ENCODE measurements around the gene SMIM44.
A peak's percentile ranks its signal among the peaks of the same experiment; 100 is the strongest.
"Not testable (repeated sequence)": the region's sequence is repeated elsewhere in the genome, so short reads cannot be mapped to it uniquely, and the experiment has no call there.

The SMIM44 gene

GRCh38 chr19:3517638-3518037 lies 34.4 kb upstream of the SMIM44 start:
- no peak for DNase-seq

GRCh38 chr19:3516675-3517207 lies 33.5 kb upstream of the SMIM44 start:
- no peak for DNase-seq

DNA sequence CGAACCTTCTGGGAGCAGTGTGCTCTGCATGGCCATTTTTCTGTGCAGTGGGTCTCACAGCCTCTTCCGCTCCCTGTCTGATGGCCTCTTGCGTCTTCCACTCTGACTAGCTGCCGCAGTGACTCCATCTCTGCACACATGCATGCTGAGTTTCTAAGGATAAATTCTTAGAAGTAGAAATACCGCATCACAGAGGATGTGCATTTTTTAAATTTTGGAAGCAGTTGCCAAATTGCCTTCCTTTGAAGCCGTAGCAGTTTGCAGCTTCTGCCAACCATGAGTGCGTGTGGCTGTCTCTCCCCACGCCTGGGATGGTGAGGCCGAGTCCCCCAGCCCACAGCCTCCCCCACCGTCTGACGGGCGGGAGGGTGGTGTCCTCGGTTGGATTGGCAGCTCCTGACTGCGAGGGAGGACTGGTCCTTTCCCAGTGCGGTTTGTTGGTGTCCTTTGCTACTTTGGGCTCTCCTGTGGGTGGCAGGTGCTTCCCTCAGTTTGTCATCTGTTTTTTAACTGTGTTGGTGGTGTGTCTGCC lies 32.7 kb upstream of the SMIM44 start:
- no peak for DNase-seq

GRCh38 chr19:3514930-3515329 lies 31.7 kb upstream of the SMIM44 start:
- no peak for DNase-seq

GRCh38 chr19:3513229-3514140 lies 30.2 kb upstream of the SMIM44 start:
- DNase-seq: no peak

DNA sequence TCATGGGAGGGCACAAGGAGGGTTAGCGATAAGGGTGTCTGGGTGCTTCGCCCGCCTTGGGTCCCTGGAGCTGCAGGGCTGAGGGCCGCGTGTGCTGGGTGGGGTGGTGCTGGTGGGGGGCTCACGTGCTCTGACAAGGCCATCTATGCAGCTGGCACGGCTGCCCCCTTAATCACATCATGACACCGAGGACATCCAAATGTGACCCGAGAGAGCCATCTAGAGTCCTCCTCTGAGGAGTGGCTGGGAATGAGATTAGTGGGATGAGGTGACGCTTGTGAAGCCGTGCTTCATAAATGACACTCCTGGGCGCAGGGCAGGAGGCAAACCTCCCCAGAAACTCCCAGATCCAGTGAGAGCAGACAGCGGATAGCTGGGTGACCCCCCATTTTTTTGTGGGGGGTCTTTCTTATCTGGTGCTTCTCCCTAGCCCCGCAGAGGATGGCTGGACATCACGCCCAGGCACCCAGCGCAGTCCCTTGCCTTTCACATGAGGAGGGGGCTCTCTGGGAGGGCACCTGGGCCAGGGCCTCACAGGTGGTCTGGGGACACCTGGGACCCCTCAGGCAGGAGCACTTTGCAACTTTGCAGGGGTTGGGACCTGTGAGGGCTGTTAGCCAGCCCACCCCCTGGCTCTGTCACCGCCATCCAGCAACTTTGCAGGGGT lies 29.5 kb upstream of the SMIM44 start:
- no peak for DNase-seq

- no peak for DNase-seq
Measured at GRCh38 chr19:3511506-3512251, 28.4 kb upstream of the SMIM44 start.

DNA sequence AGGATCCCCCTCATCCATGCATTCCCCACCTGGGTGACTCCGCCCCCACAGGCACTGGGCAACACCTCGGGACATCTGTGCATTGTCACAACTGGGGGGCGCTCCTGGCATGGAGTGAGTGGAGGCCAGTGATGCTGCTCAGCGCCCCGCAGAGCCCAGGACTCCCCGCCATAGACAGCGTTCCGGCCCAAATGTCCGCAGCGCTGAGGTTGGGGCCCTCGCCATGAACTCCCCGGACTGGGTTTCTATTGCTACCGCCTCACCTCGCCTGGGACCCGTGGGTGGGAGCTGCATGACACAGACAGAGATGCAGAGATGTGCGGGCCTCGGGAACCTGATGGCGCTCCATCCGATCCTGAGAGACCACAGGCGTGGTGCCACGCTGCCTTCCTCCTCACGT lies 27.5 kb upstream of the SMIM44 start:
- no peak for DNase-seq

DNA sequence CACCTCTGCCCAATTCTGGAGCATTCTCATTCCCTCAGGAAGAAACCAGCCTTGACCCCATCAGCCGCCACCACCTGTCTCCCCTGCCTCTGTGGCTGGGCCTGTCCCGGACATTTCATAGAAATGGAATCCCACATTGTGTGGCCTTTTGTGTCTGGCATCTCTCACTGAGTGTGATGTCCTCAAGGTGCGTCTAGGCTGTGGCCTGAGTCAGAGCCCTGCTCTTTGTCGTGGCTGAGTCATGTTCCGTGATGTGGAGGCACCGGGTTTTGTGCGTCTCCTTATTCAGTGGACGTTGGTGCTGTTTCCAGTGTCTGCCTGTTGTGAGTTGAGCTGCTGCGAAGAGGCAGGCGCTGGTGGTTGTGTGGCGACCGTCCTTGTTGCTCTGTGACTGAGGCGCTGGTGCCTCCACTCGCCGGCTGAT lies 26.3 kb upstream of the SMIM44 start:
- DNase-seq: no peak

DNA sequence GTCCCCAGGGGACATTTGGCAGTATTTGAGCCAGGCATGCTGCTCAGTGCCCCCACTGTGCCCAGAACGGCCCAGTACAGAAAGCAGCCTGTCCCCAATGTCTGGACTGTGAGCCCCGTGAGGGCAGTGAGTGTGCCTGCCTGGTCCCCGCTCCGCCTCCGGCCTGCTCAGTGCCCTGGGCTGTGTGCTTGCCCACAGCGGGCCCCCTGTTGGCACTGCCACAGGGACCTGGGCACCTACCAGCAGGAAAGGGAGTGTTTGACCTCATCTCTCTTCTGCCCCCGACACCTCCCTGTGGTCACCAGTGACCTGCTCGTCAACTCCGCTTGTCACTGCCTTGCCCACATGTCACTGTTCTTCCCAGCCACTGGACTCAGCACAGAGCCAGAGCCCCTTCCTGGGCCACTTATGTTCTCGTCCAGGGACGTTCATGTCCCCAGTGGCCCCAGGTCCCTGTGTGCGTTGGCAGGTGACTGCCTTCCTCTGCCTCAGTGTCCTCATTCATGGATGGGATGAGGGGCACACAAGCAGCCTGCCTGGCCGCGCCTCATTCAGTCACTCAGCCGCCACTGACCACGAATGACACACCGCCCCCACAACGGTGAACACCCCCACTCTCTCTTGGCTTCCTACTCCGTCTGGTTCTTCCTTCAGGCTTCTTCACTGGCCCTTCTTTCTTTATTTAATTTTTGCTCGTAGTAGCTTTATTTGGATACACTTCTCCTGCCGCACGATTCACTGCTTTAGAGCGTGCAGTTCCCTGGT lies 25.7 kb upstream of the SMIM44 start:
- no peak for DNase-seq

DNA sequence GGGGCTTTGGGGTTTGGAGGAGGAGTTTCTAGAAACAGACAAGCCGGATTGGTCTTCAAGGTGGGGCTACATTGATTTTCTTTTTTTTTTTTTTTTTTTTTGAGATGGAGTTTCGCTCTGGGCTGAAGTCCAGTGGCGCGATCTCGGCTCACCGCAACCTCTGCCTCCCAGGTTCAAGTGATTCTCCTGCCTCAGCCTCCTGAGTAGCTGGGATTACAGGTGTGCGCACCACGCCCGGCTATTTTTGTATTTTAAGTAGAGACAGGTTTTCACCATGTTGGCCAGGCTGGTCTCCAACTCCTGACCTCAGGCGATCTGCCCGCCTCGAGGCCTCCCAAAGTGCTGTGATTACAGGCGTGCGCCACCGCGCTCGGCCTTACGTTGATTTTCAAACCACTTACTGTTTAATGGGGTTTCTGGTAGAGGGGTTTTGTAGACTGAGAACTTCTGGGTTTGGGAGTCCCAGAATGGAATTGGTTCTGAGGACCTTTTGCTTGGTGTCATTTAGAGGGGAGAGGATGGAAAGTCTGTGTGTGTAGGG lies 24.9 kb upstream of the SMIM44 start:
- not testable (repeated sequence) for DNase-seq

GRCh38 chr19:3507371-3508120 lies 24.3 kb upstream of the SMIM44 start:
- no peak for DNase-seq

- DNase-seq: no peak
Measured at GRCh38 chr19:3506384-3507340, 23.4 kb upstream of the SMIM44 start.

DNA sequence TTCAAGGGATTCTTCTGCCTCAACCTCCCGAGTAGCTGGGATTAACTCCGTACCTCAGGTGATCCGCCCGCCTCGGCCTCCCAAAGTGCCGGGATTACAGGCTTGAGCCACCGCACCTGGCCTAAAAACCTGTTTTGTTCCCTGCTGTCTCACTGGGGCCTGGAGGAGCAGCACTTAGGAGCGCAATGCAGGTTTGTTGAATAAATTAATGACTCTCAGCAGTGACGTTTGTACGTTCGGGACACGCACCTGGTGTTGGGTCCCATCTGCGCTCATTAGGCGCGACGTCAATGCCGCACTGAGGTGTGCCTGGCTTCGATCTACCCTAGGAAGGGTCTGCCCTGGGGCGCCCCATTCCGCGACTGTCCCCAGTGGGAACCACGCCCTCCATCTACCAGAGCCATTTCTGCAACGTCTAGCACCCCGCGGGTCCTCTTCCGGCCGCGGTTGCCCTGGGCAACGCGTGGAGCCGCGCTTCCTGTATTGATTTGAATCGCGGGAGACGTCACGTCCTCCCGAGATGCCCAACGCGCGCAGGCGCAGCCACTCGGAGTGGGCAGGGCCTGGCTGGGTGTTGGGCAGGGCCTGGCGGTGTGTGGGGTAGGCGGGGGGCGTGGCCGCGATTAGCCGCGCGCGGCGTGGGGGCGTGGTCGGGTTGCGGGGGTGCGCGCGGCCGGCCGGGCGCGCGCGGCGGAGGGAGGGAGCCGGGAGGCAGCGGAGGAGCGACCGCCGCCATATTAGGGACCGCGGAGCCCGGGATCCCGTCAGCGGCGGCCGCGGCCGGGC lies 22.6 kb upstream of the SMIM44 start, which contains the start of gene FZR1:
TSS of gene FZR1 (plus strand) at position 714 of the 786 bp plus-strand sequence. CDS start 16,679 bp downstream, outside the sequence.
- peak; percentile 96 for DNase-seq

- DNase-seq: no peak
Measured at GRCh38 chr19:3504735-3505134, 21.5 kb upstream of the SMIM44 start.

- DNase-seq: no peak
Measured at GRCh38 chr19:3503036-3503572, 19.9 kb upstream of the SMIM44 start.

- no peak for DNase-seq
Measured at GRCh38 chr19:3501780-3502179, 18.5 kb upstream of the SMIM44 start.

- peak; percentile 87 for DNase-seq
Measured at GRCh38 chr19:3500429-3501101, 17.3 kb upstream of the SMIM44 start, which contains the start of gene DOHH. Gene DOHH, minus strand, starts transcription at chr19:3500674. Its CDS starts 3,860 bp downstream, at chr19:3496814.
